HCT116 (cell line): ENCODE measurements around the gene VAV2. TPM values are rescaled to one million over a fixed set of nuclear protein-coding genes. Genes with fewer than 3 reads are reported as not detected.

ENCODE experiments used
- ATAC-seq: fragments of 200-7000 bp; cut with Tn5 transposase; 2 replicates; pipeline ENCODE4 v1.9.1; 2020; ENCODE audit warnings: mild to moderate bottlenecking, moderate library complexity
- BruUV-seq: library from RNA; stranded (reverse); fragments of 400-500 nt; replicated peaks from 2 replicates; lab custom pipeline; 2021; lab: Mats Ljungman, UMichigan
- CTCF ChIA-PET: fragments of 300-600 bp; sonication (Branson Sonifier 250); formaldehyde crosslinking; loops from one replicate; lab custom pipeline; 2021; ENCODE audit warnings: antibody characterized with exemption; lab: Charles Lee
- POLR2A ChIA-PET: fragments of 300-600, 350-600 bp; sonication (Branson Sonifier 250); formaldehyde crosslinking; loops from one replicate; lab custom pipeline; 2021; ENCODE audit warnings: antibody characterized with exemption; lab: Charles Lee
- RAD21 ChIA-PET, 2 experiments: fragments of 300-600 bp; sonication (Branson Sonifier 250); formaldehyde crosslinking; loops; one replicate each; lab custom pipeline; 2023; ENCODE audit warnings: low total read pairs in 2 of 2; ENCODE audit not compliant: uncharacterized antibody in 2 of 2, unreplicated experiment in 2 of 2, low non-redundant PET in 1 of 2; lab: Charles Lee
- DNase-seq: peaks from one replicate; pipeline ENCODE4 v3.0.0-alpha.2; 2010; ENCODE audit warnings: low read depth, low spot score
- H2AFZ ChIP-seq: fragments of 200-600 bp; shearing (Covaris generic), sonication (generic); 2 replicates; pipeline ENCODE4 v1.6.1; 2017; ENCODE audit warnings: low read depth, mixed run types, mixed read lengths, antibody characterized with exemption, low read length; ENCODE audit not compliant: poor library complexity, severe bottlenecking
- H3K27ac ChIP-seq: 2 replicates; pipeline ENCODE4 v1.5.1; 2012; ENCODE audit warnings: low read depth, low read length
- H3K27me3 ChIP-seq: fragments of 200-600 bp; sonication (generic); 2 replicates; pipeline ENCODE4 v1.6.1; 2016; ENCODE audit warnings: mixed run types, low read length, mixed read lengths; ENCODE audit not compliant: insufficient read depth
- H3K36me3 ChIP-seq, 2 experiments: fragments of 200-500 bp in 1 of 2; fragments of 200-600 bp in 1 of 2; sonication (Bioruptor generic) in 1 of 2; sonication (generic) in 1 of 2; 2 replicates each; pipeline versions ENCODE4 v1.5.1 to v1.6.1; 2014 to 2016; ENCODE audit warnings: low read length in 2 of 2, inconsistent platforms in 1 of 2, mixed read lengths in 1 of 2, mixed run types in 1 of 2; ENCODE audit not compliant: insufficient read depth in 2 of 2, control insufficient read depth in 1 of 2
- H3K4me1 ChIP-seq, 2 experiments: fragments of 200-600 bp in 1 of 2; sonication (generic) in 1 of 2; 2 replicates each; pipeline versions ENCODE4 v1.5.1 to v1.6.1; 2012 to 2017; ENCODE audit warnings: low read length in 2 of 2, inconsistent platforms in 1 of 2, mild to moderate bottlenecking in 1 of 2, mixed read lengths in 1 of 2, mixed run types in 1 of 2, moderate library complexity in 1 of 2; ENCODE audit not compliant: insufficient read depth in 2 of 2, control insufficient read depth in 1 of 2
- H3K4me2 ChIP-seq: fragments of 200-600 bp; sonication (generic); 2 replicates; pipeline ENCODE4 v1.6.1; 2017; ENCODE audit warnings: mixed run types, low read length, mixed read lengths
- H3K4me3 ChIP-seq, 2 experiments: fragments of 200-600 bp in 1 of 2; sonication (generic) in 1 of 2; replicated peaks in 1 of 2; 2 replicates each; pipeline ENCODE4 v1.5.1; 2011 to 2016; ENCODE audit warnings: low read length in 2 of 2, control low read depth in 1 of 2, low read depth in 1 of 2, mild to moderate bottlenecking in 1 of 2, mixed read lengths in 1 of 2, mixed run types in 1 of 2
- H3K79me2 ChIP-seq: fragments of 200-600 bp; sonication (generic); 2 replicates; pipeline ENCODE4 v1.6.1; 2017; ENCODE audit warnings: mild to moderate bottlenecking, mixed run types, low read length, moderate library complexity, mixed read lengths; ENCODE audit not compliant: insufficient read depth
- H3K9ac ChIP-seq: fragments of 200-600 bp; sonication (generic); 2 replicates; pipeline ENCODE4 v1.6.1; 2016; ENCODE audit warnings: low read length, mixed read lengths
- H3K9me2 ChIP-seq: fragments of 200-600 bp; sonication (generic), shearing (Covaris generic); 2 replicates; pipeline ENCODE4 v1.6.1; 2017; ENCODE audit warnings: mixed run types, mild to moderate bottlenecking, moderate library complexity; ENCODE audit not compliant: insufficient read depth
- H3K9me3 ChIP-seq, 2 experiments: fragments of 200-500 bp in 1 of 2; fragments of 200-600 bp in 1 of 2; sonication (Bioruptor generic) in 1 of 2; sonication (generic) in 1 of 2; 2 replicates each; pipeline ENCODE4 v1.6.1; 2014 to 2017; ENCODE audit warnings: low read length in 2 of 2, mixed read lengths in 2 of 2, inconsistent platforms in 1 of 2, low read depth in 1 of 2, mild to moderate bottlenecking in 1 of 2, mixed run types in 1 of 2, moderate library complexity in 1 of 2; ENCODE audit not compliant: control insufficient read depth in 1 of 2, insufficient read depth in 1 of 2
- H4K20me1 ChIP-seq: fragments of 200-600 bp; sonication (generic), shearing (Covaris generic); 2 replicates; pipeline ENCODE4 v1.6.1; 2017; ENCODE audit warnings: mixed run types, mild to moderate bottlenecking, moderate library complexity; ENCODE audit not compliant: insufficient read depth
- ATF3 ChIP-seq: IDR thresholded peaks from 2 replicates; pipeline ENCODE4 v1.6.1; 2012
- EZH2phosphoT487 ChIP-seq: fragments of 200-600 bp; IDR thresholded peaks from 2 replicates; pipeline ENCODE4 v1.6.1; 2018; ENCODE audit warnings: antibody characterized with exemption, borderline replicate concordance
- RAD21 ChIP-seq: IDR thresholded peaks from 2 replicates; pipeline ENCODE4 v1.6.1; 2012; ENCODE audit warnings: low read depth, mild to moderate bottlenecking
- intact Hi-C: fragments of 100-400 bp; cut with micrococcal nuclease; formaldehyde crosslinking; loops from 2 replicates; pipeline ENCODE4 v1.10.0; 2022
- total RNA-seq: library from RNA; stranded (reverse); gene quantifications from one replicate; pipeline ENCODE4 v1.2.1, GENCODE V29; 2021; ENCODE audit not compliant: unreplicated experiment
- TF ChIP-seq, protein P1 (sequence below), 3 experiments: fragments of 200-600 bp in 1 of 3; sonication (generic) in 1 of 3; IDR thresholded peaks in 2 of 3; conservative IDR thresholded peaks in 1 of 3; 2 replicates each; pipeline ENCODE4 v1.5.1; 2012 to 2017; ENCODE audit warnings: low read depth in 2 of 3, low read length in 2 of 3, antibody characterized with exemption in 1 of 3, borderline replicate concordance in 1 of 3, control low read depth in 1 of 3, mild to moderate bottlenecking in 1 of 3, mixed read lengths in 1 of 3, mixed run types in 1 of 3, moderate library complexity in 1 of 3; ENCODE audit not compliant: insufficient read depth in 1 of 3

The VAV2 gene
- total RNA-seq, 1 experiment from 2014 or later = 33.2 TPM

GRCh38 chr9:133727277-133727875, 264.7 kb downstream of the VAV2 start:
- no peaks in the 10 kb centered on the region for H4K20me1 ChIP-seq
- no peak overlapping the region for H3K27ac ChIP-seq
- intact Hi-C loops = loop anchor here (2.0 to 5.0 kb wide), 2 partner anchors 265 to 321 kb away; partner anchors contain the start of gene VAV2
- ChIA-PET POLR2A (no interaction called here), RAD21 (interaction anchor here in 1 of 2 experiments (0.6 to 0.7 kb wide), 2 partner anchors 60 to 168 kb away, joined by 3 read pairs; no protein-coding TSS in a partner anchor), CTCF (interaction anchor here (0.6 to 2.7 kb wide), 7 partner anchors 15 to 268 kb away, joined by 3 to 14 read pairs (median 5); partner anchors contain the start of gene ADAMTSL2)
- no TSS peak for BruUV-seq
- no peak overlapping the region; the same call in 1 of the 2 replicates for H3K4me2 ChIP-seq
- H3K36me3 ChIP-seq = no peaks in the 10 kb centered on the region
- no peak overlapping the region for H3K4me3 ChIP-seq
- H2AFZ ChIP-seq = no peak overlapping the region
- H3K9ac ChIP-seq = no peak overlapping the region
- H3K4me1 ChIP-seq = peaks cover 0 to 5% of the 10 kb centered on the region in 2 experiments; a peak in 2 of 4 replicates
- DNase-seq (no peak), ATAC-seq (peak; percentile 35; the same call in 1 of the 2 replicates)
- 0 out of 2 replicates have a peak, but pooled peaks cover 12% of the 10 kb centered on the region for H3K27me3 ChIP-seq
- TF ChIP-seq, protein P1, sequence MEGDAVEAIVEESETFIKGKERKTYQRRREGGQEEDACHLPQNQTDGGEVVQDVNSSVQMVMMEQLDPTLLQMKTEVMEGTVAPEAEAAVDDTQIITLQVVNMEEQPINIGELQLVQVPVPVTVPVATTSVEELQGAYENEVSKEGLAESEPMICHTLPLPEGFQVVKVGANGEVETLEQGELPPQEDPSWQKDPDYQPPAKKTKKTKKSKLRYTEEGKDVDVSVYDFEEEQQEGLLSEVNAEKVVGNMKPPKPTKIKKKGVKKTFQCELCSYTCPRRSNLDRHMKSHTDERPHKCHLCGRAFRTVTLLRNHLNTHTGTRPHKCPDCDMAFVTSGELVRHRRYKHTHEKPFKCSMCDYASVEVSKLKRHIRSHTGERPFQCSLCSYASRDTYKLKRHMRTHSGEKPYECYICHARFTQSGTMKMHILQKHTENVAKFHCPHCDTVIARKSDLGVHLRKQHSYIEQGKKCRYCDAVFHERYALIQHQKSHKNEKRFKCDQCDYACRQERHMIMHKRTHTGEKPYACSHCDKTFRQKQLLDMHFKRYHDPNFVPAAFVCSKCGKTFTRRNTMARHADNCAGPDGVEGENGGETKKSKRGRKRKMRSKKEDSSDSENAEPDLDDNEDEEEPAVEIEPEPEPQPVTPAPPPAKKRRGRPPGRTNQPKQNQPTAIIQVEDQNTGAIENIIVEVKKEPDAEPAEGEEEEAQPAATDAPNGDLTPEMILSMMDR (IDR thresholded peaks at IDR 0.05 in 2 of 3, conservative IDR thresholded peaks at IDR 0.05 in 1 of 3; ENCODE audit: borderline replicate concordance in 1 of 3, insufficient read depth in 1 of 3, low read depth in 2 of 3, low read length in 2 of 3) = peak; percentile 14 to 41 (median 34); a peak in 5 of 6 replicates
- TF ChIP-seq ATF3 (no peak), EZH2phosphoT487 (no peak), RAD21 (peak; percentile 40; the same call in 1 of the 2 replicates)
- H3K79me2 ChIP-seq = no peaks in the 10 kb centered on the region
- H3K9me2 ChIP-seq = no peaks in the 10 kb centered on the region
- H3K9me3 ChIP-seq = no peaks in the 10 kb centered on the region
